Activated CD4-positive, alpha-beta T cell treated with anti-CD3 and anti-CD28 coated beads for 1 hour (primary cell): ENCODE results near the gene DCLK1.

Source experiments
- DNase-seq: peaks from one replicate; pipeline ENCODE4 v3.0.0-alpha.2; 2020

The DCLK1 gene

DNA sequence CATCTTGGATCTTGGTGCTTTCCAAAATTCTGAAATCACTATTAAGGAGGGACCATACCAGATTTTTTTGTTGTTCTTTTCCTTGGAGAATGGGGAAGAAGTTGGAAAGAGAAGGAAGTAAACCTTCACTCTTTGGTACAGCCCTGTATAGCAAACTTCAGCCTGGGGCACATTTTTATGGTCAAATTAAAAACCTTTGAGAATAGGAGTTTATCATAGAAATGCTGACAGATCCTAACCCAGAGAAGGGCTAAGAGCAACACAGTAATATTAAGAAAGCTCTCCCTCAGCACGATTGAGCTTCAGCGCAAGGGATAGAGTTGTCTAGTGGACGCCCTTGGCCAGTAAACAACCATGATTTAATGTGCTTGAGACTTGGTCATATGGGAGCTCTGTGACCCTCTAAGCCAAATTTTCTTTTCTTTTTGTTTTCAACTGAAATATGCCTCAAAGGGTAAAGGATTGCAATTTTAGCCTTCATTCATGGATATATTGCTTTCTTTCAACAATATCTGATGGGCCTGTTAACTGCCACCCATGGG, 360.4 kb downstream of the DCLK1 start:
- no peak for DNase-seq

DNA sequence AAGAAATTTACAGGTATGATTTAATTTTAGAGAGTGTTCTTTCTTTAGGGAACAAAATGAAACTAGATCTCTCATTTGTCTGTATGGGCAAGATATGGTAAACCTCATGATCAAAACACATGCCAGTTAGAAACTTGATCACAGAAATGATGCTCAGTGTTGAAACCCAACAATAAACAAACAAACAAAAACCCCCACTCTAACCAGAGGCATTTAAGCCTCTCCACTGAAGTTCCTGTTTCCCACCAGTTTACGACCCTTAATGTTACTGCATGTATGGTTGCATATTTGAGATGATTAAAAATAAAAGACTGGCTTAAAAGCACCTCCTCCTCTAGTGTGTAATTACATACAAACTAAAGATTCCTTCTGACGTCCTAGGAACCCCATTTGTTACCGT, 361.4 kb downstream of the DCLK1 start:
- DNase-seq = no peak

DNA sequence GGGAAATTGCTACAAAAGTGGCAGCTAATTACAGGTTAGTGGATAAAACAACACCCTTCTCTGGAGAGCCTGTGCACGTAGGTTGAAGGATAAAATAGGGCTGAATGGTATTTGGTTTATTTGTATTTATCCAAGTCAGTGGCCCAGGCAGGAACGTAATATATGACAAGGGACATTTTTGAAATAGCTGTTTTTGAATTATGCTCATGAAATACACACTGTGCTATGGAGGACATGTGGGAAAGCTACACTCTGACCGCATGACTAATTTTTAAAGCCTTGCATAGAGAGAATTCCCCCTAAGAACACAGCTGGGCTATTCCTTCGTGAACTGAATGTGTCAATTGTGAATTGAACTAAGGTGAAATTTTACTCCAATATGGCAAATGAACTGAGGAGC, 362.6 kb downstream of the DCLK1 start:
- no peak for DNase-seq

DNA sequence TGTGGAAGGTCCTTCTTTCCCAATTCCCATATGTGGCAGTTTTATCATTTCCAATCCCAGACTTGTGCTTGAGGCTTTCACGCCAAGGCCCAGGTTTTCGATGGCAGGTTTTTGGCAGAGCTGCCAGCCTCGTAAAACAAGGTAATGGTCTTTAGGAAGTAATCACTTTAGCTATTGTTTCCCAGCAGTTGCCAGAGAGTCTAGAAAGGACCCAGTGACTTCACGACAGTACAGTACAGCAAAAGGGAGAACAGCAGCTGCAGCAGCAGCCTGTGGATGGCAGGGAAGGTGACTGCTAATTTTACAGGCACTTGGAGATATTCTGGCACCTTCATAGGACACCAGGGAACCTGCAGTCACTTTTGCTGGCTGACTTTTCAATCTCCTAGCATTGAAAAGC, 363.1 kb downstream of the DCLK1 start:
- DNase-seq = no peak

DNA sequence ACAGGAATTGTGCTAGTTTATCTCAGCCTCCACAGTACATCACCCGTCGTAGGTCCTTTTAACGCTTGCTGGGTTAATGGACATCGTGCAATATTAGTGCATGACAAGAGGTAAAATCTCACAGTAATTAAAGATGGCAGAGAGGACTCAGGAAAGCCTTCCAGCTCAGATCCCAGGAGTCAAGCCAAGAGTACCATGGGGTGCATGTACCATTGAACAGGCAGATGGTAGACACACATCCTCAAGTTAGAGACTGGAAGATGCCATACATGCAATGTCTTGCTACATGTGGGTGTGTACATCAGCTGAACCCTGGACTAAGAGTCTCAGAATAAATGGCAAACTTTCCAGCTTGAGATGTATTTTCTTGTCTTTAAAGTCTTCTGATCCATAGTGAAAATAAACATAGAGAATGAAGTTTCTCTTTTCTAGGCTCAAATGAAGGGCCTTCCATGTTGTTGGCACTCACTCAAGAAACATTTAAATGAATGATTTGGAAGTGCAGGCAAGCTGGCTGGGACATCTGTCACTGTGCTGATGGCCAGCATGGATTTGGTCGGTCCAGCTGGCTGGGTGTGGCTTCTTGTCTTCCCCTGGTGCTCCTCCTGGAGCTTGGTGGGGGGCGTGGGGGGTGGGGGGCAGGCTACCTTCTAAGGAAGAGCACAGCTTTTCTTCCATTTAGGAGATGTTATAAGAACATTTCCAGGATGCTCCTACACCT, 363.8 kb downstream of the DCLK1 start:
- no peak for DNase-seq

DNA sequence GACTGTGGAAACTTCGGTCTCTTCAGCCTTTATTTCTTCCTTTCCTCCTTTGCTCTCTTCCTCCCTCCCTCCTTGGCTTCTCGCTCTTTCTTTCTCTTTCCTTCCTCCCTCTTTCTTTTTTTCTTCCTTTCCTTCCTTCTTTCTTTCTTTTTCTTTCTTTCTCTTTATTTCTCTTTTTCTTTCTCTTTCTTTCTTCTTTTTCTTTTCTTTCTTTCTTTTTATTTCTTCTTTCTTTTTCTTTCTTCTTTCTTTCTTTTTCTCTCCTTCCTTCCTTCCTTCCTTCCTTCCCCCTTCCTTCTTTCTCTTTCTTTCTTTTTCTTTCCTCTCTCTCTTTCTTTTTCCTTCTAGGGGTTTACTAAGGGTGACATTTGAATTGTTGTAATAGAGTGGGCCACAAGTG, 364.5 kb downstream of the DCLK1 start:
- DNase-seq = no peak

DNA sequence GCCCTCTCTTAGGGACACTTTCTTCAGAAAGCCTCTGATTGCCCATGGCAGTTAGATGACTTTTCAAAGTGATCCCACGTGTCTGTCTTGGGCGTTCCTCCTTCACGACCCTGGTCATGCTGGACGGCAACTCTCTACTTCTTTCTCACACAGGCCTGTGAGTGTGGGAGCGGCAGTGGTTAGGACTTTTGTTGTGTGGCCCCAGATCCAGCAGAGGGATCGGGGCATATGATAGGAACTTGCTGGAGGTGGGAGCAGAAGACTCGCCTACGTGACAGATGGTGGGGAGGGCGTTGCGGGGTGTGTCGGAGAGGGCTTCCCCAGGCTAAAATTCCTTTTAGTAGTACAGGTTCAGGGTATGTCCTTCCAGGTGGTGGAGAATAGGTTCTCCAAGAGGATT, 365.2 kb downstream of the DCLK1 start:
- DNase-seq = no peak

DNA sequence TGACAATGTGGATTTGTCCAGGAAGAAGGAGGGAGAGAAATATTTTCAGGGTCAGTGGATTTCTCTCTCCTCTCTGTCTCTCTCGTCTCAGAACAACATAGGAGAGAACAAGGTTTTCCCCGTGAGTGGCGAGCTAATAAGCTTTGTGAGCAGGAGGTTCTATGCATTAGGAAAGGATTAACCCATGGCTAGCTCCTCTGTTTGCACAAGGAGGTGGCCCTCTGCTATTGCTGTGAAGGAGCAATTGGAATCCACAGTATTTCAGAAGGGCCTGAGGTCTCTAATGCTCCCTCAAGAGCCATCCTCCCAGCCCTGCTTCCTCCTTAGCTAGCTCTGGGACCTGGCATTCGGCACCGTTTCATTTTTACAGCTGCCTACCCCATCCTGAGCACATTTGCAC, 365.8 kb downstream of the DCLK1 start:
- no peak for DNase-seq

DNA sequence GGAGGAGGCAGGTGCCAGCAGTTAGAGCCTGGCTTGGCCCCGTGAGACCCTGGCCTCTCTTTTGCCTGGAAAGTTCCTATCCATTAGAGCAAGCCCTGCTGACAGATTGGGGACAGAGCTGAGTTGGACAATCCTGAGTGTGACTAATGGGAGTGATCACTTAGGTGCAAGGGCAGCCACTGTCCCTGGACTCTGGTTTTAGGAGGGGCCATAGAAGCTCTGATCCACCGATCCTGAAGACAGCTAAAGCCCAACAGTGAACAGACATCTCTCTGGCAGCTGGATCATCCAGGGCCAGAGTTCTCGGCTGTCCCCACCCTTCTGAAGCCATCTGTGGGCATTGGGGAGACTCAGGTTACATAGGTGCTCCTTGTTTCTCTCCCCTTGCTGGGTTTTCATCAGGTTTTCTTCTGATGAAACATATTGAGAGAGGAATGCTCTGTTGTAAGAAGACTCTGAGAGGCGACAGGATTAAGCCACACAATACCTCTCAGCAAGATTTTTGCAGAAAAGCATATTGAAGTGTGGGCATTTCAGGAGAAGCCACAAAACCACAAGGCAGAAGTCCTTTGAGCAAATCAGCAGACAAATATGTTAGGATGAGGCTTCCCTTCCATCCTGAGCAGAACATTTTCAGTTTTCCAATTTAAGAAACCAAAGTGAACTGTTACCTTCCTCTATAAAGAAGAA, 366.7 kb downstream of the DCLK1 start:
- DNase-seq = no peak

DNA sequence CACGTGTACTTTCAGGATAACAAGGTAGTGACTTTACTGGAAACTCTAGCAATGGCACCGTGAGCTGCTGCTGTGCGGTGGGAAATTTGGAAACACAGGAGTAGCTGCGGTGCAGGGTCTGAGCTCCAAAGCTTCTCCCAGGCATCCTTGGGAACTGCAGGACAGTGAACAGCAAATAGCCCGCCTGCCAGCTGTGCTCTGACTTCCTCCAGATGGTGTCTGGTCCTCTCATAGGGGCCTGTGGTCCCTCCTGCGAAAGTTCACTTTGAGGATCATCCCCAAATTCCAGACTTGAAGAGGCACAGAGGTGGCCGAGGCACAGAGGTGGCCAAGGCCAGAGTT, 367.4 kb downstream of the DCLK1 start:
- no peak for DNase-seq

DNA sequence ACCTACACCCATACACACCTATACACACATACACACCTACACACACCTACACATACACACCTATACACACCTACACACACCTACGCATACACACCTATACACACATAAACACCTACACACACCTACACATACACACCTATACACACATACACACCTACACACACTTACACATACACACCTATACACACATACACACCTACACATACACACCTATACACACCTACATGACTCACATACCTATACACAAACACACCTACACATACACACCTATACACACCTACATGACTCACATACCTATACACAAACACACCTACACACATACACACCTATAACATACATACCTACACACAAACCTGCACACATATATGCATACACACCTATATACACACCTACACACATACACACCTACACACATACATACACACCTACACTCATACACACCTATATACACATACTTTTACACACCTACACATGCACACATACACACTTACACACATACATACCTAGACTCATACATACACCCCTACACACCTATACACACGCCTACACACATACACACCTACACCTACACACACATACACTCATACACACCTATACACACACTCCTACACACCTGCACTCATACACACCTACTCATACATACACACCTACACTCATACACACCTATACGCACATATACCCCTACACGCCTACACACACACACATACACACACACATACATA, 368.0 kb downstream of the DCLK1 start:
- DNase-seq = no peak

DNA sequence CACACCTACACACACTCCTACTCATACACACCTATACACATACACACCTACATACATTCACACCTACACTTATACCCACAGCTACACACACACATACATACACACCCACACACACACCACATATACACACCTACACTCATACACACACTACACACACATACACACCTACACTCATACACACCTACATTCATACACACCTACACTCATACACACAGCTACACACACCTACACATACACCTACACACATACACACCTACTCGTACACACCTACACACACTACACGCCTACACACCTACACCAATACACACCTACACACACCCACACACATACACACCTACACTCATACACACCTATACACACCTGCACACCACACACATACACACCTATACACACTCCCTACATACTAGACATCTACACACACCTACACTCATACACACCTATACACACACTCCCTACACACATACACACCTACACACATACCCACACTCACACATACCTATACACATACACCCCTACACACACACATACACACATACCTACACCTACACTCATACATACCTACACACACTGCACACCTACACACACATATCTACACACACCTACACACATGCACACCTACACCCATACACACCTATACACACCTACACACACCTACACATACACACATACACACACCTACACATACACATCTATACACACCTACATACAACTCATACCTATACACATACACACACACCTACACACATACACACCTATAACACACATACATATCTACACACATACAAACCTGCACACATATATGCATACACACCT, 369.5 kb downstream of the DCLK1 start:
- DNase-seq = no peak

DNA sequence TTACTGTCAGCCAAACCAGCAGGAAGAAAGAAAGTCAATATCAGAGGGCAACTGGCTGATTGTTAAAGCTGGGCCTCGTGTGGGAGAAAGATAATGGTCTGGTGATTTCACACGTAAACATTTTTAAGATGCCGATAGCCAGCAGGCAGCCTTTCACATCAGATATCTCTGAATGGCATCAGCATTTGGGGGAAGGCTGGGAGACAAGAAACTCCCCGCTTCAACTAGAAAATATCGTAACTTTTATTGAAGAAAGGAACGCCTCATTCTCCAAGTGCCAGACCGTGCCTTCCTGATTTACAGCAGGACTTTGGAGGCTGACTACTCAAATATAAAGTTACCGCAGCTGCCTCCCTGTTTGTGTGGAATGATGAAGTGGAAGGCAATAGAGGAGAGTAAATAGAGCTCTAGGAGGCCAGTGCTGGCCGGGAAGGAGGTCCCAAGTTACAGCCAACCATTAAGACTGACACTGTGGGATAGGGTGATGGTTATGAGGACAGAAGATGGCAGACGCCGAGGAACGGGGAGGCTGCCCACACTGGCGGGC, 370.4 kb downstream of the DCLK1 start:
- no peak for DNase-seq

DNA sequence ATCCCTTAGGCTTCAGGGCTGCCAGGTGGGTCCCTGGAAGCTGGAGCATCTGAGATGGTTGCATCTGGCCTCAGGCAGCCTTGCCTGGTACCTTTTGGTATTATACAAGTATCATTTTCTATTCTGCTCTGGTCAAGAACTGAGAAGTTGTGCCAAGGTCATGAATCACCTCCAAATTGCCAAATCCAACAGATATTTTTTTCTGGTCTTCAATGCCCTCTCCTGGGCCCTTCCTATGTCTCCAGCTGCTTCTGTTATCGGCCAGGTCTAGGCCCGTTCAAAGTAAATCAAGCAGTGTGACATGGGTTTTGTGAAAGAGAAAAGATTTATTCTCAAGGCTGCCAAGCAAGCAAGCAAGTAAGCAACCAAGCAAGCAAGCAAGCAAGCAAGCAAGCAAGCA, 383.6 kb downstream of the DCLK1 start:
- no peak for DNase-seq

DNA sequence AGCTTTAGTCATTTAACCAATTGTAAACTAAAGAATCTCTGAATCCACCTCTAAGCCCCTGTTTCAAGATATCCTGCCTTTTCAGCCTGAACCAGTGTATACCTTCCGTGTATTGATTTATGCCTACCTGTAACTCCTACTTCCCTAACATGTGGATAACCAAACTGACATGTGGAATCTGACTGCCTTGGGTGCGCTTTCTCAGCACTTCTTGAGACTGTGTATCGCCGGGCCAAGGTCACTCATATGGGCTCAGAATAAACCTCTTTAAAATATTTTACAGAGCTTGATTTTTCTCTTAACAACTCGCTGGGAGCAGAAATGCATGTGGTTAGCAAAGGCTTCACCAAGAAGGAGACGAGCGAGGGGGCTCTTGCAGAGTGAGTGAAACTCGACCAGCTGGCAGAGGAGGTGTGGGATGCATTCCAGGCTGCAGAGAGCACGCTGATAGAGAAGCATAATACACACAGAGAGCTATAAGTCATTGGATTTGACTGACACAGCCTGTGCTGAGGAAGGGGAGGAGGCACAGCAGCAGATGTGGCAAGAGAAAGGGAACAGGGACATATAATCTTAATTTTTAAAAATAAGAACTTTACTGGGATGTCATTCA, 386.5 kb downstream of the DCLK1 start:
- no peak for DNase-seq

DNA sequence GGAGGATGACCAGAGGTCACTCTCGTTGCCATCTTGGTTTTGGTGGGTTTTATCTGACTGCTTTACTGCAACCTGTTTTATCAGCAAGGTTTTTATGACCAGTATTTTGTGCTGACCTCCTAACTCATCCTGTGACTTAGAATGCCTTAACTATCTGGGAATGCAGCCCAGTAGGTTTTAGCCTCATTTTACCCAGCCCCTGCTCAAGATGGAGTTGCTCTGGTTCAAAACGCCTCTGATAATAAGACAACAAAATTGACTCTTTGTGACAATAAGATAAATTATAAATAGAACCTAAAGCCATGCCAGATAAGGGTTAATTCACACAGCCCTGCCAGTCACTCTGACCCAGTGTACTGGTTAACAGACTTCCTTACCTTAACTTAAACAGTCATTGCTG, 387.0 kb downstream of the DCLK1 start:
- no peak for DNase-seq

DNA sequence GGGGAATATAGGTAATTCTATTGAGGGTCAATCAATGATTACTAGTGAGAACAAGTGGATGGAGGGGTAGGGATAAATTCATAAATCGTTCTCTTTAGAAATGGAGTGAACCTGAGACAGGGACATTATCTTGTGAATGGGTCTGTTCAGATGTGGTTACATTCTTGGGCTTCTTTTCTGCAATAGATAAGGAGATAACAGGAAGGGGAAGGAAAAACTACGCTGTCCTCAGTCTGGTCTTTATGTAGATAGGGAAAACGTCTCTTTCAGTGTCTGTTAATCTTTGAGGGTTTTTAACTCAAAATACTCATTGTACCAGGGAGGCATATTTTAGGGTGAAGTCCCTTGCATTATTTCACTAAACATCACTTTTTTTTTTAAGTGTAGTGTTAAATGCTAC, 388.0 kb downstream of the DCLK1 start:
- DNase-seq = no peak

DNA sequence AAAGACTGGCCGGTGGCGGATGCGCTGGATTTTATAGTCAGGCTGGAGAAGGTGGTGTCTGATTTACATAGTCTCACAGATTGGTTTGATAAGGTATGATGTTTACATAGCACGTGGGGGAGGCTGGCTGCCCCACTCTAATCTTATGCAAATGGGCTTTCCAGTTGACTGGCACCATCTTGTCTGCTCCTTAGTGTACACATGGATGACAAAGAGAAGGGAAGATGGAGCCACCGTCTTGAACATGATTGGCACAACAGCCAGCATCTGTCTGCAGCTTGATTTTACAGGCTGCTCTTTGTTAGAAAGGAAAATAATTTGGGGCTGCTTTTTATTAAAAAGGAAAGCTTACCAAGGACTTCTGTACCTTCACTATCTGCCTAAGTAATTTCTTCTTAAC, 389.5 kb downstream of the DCLK1 start:
- no peak for DNase-seq

DNA sequence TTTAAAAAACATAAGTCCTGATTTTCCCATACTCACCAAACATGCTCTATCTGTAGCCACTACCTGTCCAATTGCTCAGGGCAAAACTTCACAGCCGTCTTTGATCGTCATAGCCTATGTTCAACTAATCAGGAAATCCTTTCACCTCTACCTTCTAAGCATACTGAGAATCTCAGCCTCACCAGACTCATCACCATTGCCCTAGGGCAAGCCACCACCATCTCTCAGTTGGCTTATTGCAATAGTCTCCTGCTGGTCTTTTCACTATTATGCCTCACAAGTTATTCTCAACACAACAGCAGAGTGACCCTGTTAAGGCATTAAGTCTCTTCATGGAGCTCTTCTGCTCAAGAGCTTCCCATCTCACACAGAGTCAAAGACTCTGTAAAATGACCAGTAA, 394.3 kb downstream of the DCLK1 start:
- no peak for DNase-seq

DNA sequence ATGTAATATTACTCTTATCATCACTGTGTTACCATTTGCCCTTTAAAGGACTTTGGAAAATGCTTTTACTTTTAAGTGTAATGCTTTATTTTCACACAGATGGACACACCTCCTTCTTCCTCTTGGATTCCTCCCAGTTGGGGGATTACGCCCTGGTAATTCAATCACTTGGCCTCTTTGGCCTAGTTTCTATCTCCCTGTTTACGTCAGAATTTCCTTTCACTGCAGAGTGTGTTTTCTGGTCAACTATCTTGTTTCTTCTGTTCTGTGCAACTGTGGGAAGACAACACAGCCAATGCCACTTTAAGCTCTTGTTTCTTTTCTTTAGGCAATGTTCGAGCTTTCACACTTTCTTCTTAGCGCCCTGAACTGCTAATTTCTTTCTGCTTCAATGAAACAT, 397.4 kb downstream of the DCLK1 start:
- DNase-seq = no peak

DNA sequence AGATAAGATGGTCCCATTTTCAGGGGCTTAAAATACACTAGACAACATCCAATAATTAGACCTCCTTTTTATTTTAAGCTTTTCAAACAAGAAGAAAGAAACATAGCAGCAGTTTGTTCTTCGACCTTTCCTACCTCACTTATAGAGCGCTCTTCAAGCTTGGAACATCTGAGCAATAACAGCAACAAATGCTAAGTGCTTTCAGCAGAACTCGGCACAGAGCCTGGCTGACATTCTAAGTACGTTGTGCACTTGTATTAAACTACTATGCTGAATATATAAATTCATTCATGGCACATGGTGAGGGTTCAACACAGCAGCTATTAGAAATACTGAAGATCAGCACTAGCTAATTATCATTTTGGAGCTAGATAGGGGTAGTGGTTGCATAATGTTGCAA, 398.6 kb downstream of the DCLK1 start:
- DNase-seq = no peak

DNA sequence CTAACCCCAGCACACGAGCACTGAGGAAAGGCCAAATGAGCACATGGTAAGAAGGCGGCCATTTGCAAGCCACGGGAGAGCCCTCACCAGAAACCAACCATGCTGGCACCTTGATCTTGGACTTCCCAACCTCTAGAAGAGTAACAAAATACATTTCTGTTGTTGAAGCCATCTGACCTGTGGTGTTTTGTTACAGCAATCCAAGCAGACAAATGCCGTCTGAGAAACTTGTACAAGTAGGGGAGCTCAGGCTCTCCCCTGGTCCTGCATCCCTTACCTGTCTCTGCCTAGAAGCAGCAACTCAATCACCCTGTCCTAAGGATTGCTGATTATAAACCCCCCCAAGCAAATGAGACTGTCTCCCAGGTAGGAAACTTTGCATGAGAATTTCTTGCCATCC, 399.7 kb downstream of the DCLK1 start:
- DNase-seq = no peak
